Testis (tissue), 3 donors: ENCODE measurements around the gene WBP2. TPM values are rescaled to one million over a fixed set of nuclear protein-coding genes. Genes with fewer than 3 reads are reported as not detected.

Experiments
- DNase-seq: peaks from one replicate; pipeline ENCODE4 v3.0.0-alpha.2; 2019
- H3K27ac ChIP-seq, 2 donors: fragments of 200-600 bp; sonication (generic); one replicate each; pipeline ENCODE4 v1.5.1; 2019
- H3K27me3 ChIP-seq: fragments of 200-600 bp; sonication (generic); one replicate; pipeline ENCODE4 v1.5.1; 2019
- H3K36me3 ChIP-seq: fragments of 200-600 bp; sonication (generic); one replicate; pipeline ENCODE4 v1.5.1; 2017; ENCODE audit warnings: low read depth; ENCODE audit errors: missing control alignments
- H3K4me1 ChIP-seq: fragments of 200-600 bp; sonication (generic); one replicate; pipeline ENCODE4 v1.5.1; 2019
- H3K4me3 ChIP-seq, 2 donors: fragments of 200-600 bp; sonication (generic); one replicate each; pipeline ENCODE4 v1.5.1; 2017 to 2019
- H3K9me3 ChIP-seq: fragments of 200-600 bp; sonication (generic); one replicate; pipeline ENCODE4 v1.5.1; 2017
- CTCF ChIP-seq, 3 experiments: fragments of 450-650 bp in 2 of 3; fragments of 200-600 bp in 1 of 3; sonication (generic) in 1 of 3; IDR thresholded peaks; one replicate each; pipeline ENCODE4 v1.5.1; 2016 to 2019; ENCODE audit warnings: antibody characterized with exemption in 3 of 3, mild to moderate bottlenecking in 2 of 3, moderate library complexity in 1 of 3
- POLR2A ChIP-seq: fragments of 450-650 bp; IDR thresholded peaks from one replicate; pipeline ENCODE4 v1.6.1; 2017; ENCODE audit warnings: antibody characterized with exemption, mild to moderate bottlenecking, moderate library complexity
- WGBS, 2 donors: methylation state at CpG; one replicate each; pipeline ENCODE4 v1.1.5; 2018; 5-methylcytosine and 5-hydroxymethylcytosine counted together
- intact Hi-C: fragments of 100-400 bp; cut with DNase I; formaldehyde crosslinking; loops from one replicate; pipeline ENCODE4 v1.15.1; 2023; ENCODE audit warnings: low total_unique reads
- polyA plus RNA-seq: library from polyadenylated mRNA; stranded (reverse); fragments of 350-450 nt; fragmentation: Illumina TruSeq; extraction: RNeasy Lipid Tissue Mini Kit (QIAGEN cat#74804); gene quantifications from one replicate; pipeline ENCODE4 v1.2.3, GENCODE V29; 2014; ENCODE audit warnings: low read depth, low replicate concordance; ENCODE audit not compliant: insufficient read depth
- total RNA-seq, 2 donors: library from RNA; depleted of rRNA; stranded (reverse); fragments of >200 nt; gene quantifications; one replicate each; pipeline ENCODE4 v1.2.3, GENCODE V29; 2016

WBP2 gene
- total and polyA plus RNA-seq, 3 donors from 2014 or later, result 96.1 to 217 (median 127) TPM

- Histone ChIP-seq H3K9me3 (no peaks in the 10 kb centered on the region), H3K36me3 (no peaks in the 10 kb centered on the region), H3K4me1 (peaks cover 25% of the 10 kb centered on the region), H3K4me3 (no peak overlapping the region), H3K27me3 (no peaks in the 10 kb centered on the region), H3K27ac (peak overlapping the region; percentile 72 to 75)
- TF ChIP-seq CTCF (IDR thresholded peaks at IDR 0.05) (peak; percentile 35 to 53 (median 51)), POLR2A (no peak)
- WGBS, 2 donors, result 43 to 62% methylated on average over 8 to 21 of the region's 21 CpGs
- DNase-seq, result peak; percentile 50
- intact Hi-C loops, result no loop called here
Observed at GRCh38 chr17:75827308-75828075, 27.6 kb downstream of the WBP2 start.

GRCh38 chr17:75826561-75827307 is 28.4 kb downstream of the WBP2 start:
- Histone ChIP-seq H3K4me1 (peaks cover 30% of the 10 kb centered on the region), H3K36me3 (no peaks in the 10 kb centered on the region), H3K27ac (peak overlapping the region; percentile 72 to 75), H3K27me3 (no peaks in the 10 kb centered on the region), H3K9me3 (no peaks in the 10 kb centered on the region), H3K4me3 (no peak overlapping the region)
- WGBS, 2 donors, result 64 to 76% methylated on average over 11 to 14 of the region's 14 CpGs
- DNase-seq, result no peak
- intact Hi-C loops, result no loop called here
- no peak for TF ChIP-seq POLR2A
- TF ChIP-seq CTCF (IDR thresholded peaks at IDR 0.05), result no peak

- Histone ChIP-seq H3K4me3 (no peak overlapping the region), H3K9me3 (no peaks in the 10 kb centered on the region), H3K36me3 (no peaks in the 10 kb centered on the region), H3K27ac (peak overlapping the region; percentile 47 to 76), H3K27me3 (no peaks in the 10 kb centered on the region), H3K4me1 (peaks cover 30% of the 10 kb centered on the region)
- TF ChIP-seq POLR2A (no peak), CTCF (IDR thresholded peaks at IDR 0.05) (no peak)
- no peak for DNase-seq
- 76 to 88% methylated on average over 7 to 12 of the region's 12 CpGs for WGBS, 2 donors
- intact Hi-C loops, result no loop called here
Observed at GRCh38 chr17:75825748-75826370, 29.3 kb downstream of the WBP2 start.

- Histone ChIP-seq H3K27me3 (no peaks in the 10 kb centered on the region), H3K4me3 (no peak overlapping the region), H3K4me1 (peaks cover 30% of the 10 kb centered on the region), H3K36me3 (no peaks in the 10 kb centered on the region), H3K9me3 (no peaks in the 10 kb centered on the region), H3K27ac (peak overlapping the region; percentile 47 to 76)
- TF ChIP-seq POLR2A, result no peak
- TF ChIP-seq CTCF (IDR thresholded peaks at IDR 0.05), result no peak
- intact Hi-C loops, result no loop called here
- no peak for DNase-seq
- WGBS, 2 donors, result 46 to 82% methylated on average over 10 to 11 of the region's 13 CpGs
Observed at GRCh38 chr17:75825149-75825552, 30.0 kb downstream of the WBP2 start.
